ENCODE measurements around the gene C19orf85. TPM values are rescaled to one million over a fixed set of nuclear protein-coding genes. Genes with fewer than 3 reads are reported as not detected.

Gene C19orf85
- total and polyA plus RNA-seq, 10 of the 15 experiments (the other 5 are each of a cell fraction or from before 2014, with no cell fraction given): not detected

- TF ChIP-seq YBX1 (IDR thresholded peaks at IDR 0.05): no peak
These were observed 29.2 kb upstream of the C19orf85 start (continued) for GRCh38 chr19:55493645-55494171.

GRCh38 chr19:55493052-55493644 is 28.6 kb upstream of the C19orf85 start:
- H3K4me1 ChIP-seq (ENCODE audit: control insufficient read depth, insufficient read depth, low read length): no peaks in the 10 kb centered on the region
- H3K4me2 ChIP-seq (ENCODE audit: control insufficient read depth, insufficient read depth): no peak overlapping the region
- DNase-seq (ENCODE audit: low read depth, low spot score) (no peak), FAIRE-seq (no peak), ATAC-seq (no peak)
- ChIA-PET RAD21 (ENCODE audit: unreplicated experiment) (interaction anchor here (0.7 kb wide), 1 partner anchor 10 kb away, joined by 4 read pairs; no protein-coding TSS in a partner anchor), POLR2A (no interaction called here), SMC1A (ENCODE audit: uncharacterized antibody, unreplicated experiment) (no interaction called here), CTCF (interaction anchor here (3.1 kb wide), 1 partner anchor 11 kb away, joined by 12 read pairs; no protein-coding TSS in a partner anchor)
- no peak overlapping the region for H3K4me3 ChIP-seq
- in situ Hi-C loops (cut with MboI): no loop called here
- H3K27me3 ChIP-seq (replicated peaks in 1 of 2; ENCODE audit: control insufficient read depth in 2 of 2, insufficient read depth in 2 of 2, low read length in 1 of 2): no peaks in the 10 kb centered on the region; a peak in 1 of 4 replicates
- H3K27ac ChIP-seq (ENCODE audit: control insufficient read depth, insufficient read depth): no peak overlapping the region
- no peaks in the 10 kb centered on the region for H4K20me1 ChIP-seq (ENCODE audit: control insufficient read depth, insufficient read depth)
- no TSS peak for BruUV-seq (replicated peaks)
- no peak overlapping the region for H2AFZ ChIP-seq (ENCODE audit: control insufficient read depth, low read depth, low read length)
- H3K9ac ChIP-seq (ENCODE audit: control insufficient read depth, insufficient read depth, low read length): no peak overlapping the region
- WGBS (ENCODE audit: insufficient coverage, insufficient replicate concordance, low lambda C conversion rate, missing lambda C conversion rate): 50% methylated on average over 18 of the region's 18 CpGs
- H3K9me3 ChIP-seq (replicated peaks; ENCODE audit: control insufficient read depth, insufficient read depth, low read length): no peaks in the 10 kb centered on the region
- intact Hi-C loops (cut with micrococcal nuclease; ENCODE audit: unreplicated experiment): no loop called here
- no peaks in the 10 kb centered on the region for H3K79me2 ChIP-seq (ENCODE audit: control insufficient read depth, insufficient read depth, low read length)
- H3K36me3 ChIP-seq (ENCODE audit: control insufficient read depth in 2 of 2, insufficient read depth in 2 of 2, low read length in 1 of 2): no peaks in the 10 kb centered on the region
- TF ChIP-seq ATF7 (IDR thresholded peaks at IDR 0.05; ENCODE audit: low read depth): no peak
- TF ChIP-seq RELB (IDR thresholded peaks at IDR 0.05; ENCODE audit: low read depth): no peak
- TF ChIP-seq CREB1 (IDR thresholded peaks at IDR 0.05; ENCODE audit: low read depth): no peak
- no peak for TF ChIP-seq HCFC1 (IDR thresholded peaks at IDR 0.05; ENCODE audit: low read length)
- no peak for TF ChIP-seq NRF1 (conservative IDR thresholded peaks at IDR 0.05; ENCODE audit: low read depth, low read length)
- TF ChIP-seq FOXM1 (IDR thresholded peaks at IDR 0.05; ENCODE audit: low read depth, low read length): no peak
- TF ChIP-seq SMAD5 (IDR thresholded peaks at IDR 0.05; ENCODE audit: low read depth): no peak
- no peak for TF ChIP-seq CHD1 (IDR thresholded peaks at IDR 0.05; ENCODE audit: low read depth, low read length)
- TF ChIP-seq USF2 (IDR thresholded peaks at IDR 0.05; ENCODE audit: borderline replicate concordance, low read depth, low read length): no peak
- no peak for TF ChIP-seq LARP7 (IDR thresholded peaks at IDR 0.05)
- TF ChIP-seq SIX5 (IDR thresholded peaks at IDR 0.05; ENCODE audit: low read depth, low read length, severe bottlenecking): no peak
- no peak for TF ChIP-seq NFYA (IDR thresholded peaks at IDR 0.05; ENCODE audit: borderline replicate concordance, low read depth, low read length)
- TF ChIP-seq ZNF207 (IDR thresholded peaks at IDR 0.05; ENCODE audit: borderline replicate concordance): no peak
- TF ChIP-seq MYB (IDR thresholded peaks at IDR 0.05; ENCODE audit: borderline replicate concordance, low read depth, low read length): no peak
- no peak for TF ChIP-seq RAD51 (IDR thresholded peaks at IDR 0.05)
- TF ChIP-seq CBX3 (IDR thresholded peaks at IDR 0.05; ENCODE audit: borderline replicate concordance, low read depth): no peak
- TF ChIP-seq TAF1 (IDR thresholded peaks at IDR 0.05; ENCODE audit: borderline replicate concordance, low read depth, low read length): no peak

All from GM12878 (cell line).